Measurements from ENCODE around the gene PHF1. TPM values are rescaled to one million over a fixed set of nuclear protein-coding genes. Genes with fewer than 3 reads are reported as not detected.

The PHF1 gene
- total and polyA plus RNA-seq, 2 of the 13 experiments (the other 11 are each of a cell fraction or from before 2014, with no cell fraction given): 25.4 to 61.9 TPM

- TF ChIP-seq ZNF101 (CRISPR knock-in tag; IDR thresholded peaks at IDR 0.05; ENCODE audit: borderline replicate concordance, low read depth) (no peak), ZSCAN25 (CRISPR knock-in tag; IDR thresholded peaks at IDR 0.05) (peak; percentile 78; the same call in 1 of the 2 replicates), ZNF343 (CRISPR knock-in tag; IDR thresholded peaks at IDR 0.05) (no peak), CCDC6 (CRISPR knock-in tag; IDR thresholded peaks at IDR 0.05) (peak; percentile 99), PRDM4 (CRISPR knock-in tag; IDR thresholded peaks at IDR 0.05; ENCODE audit: borderline replicate concordance) (no peak), HMG20A (CRISPR knock-in tag; IDR thresholded peaks at IDR 0.05; ENCODE audit: borderline replicate concordance) (no peak), IKZF1 (IDR thresholded peaks at IDR 0.05) (no peak), ZFP62 (CRISPR knock-in tag; IDR thresholded peaks at IDR 0.05) (no peak), ZNF160 (CRISPR knock-in tag; IDR thresholded peaks at IDR 0.05) (peak; percentile 94; the same call in 1 of the 2 replicates), NFYB (CRISPR knock-in tag; IDR thresholded peaks at IDR 0.05) (peak; percentile 96), GATAD2A (CRISPR knock-in tag; IDR thresholded peaks at IDR 0.05) (peak; percentile 40; the same call in 1 of the 2 replicates), ZNF678 (CRISPR knock-in tag; IDR thresholded peaks at IDR 0.05) (peak; percentile 87; the same call in 1 of the 2 replicates)
- TF ChIP-seq, protein P1, sequence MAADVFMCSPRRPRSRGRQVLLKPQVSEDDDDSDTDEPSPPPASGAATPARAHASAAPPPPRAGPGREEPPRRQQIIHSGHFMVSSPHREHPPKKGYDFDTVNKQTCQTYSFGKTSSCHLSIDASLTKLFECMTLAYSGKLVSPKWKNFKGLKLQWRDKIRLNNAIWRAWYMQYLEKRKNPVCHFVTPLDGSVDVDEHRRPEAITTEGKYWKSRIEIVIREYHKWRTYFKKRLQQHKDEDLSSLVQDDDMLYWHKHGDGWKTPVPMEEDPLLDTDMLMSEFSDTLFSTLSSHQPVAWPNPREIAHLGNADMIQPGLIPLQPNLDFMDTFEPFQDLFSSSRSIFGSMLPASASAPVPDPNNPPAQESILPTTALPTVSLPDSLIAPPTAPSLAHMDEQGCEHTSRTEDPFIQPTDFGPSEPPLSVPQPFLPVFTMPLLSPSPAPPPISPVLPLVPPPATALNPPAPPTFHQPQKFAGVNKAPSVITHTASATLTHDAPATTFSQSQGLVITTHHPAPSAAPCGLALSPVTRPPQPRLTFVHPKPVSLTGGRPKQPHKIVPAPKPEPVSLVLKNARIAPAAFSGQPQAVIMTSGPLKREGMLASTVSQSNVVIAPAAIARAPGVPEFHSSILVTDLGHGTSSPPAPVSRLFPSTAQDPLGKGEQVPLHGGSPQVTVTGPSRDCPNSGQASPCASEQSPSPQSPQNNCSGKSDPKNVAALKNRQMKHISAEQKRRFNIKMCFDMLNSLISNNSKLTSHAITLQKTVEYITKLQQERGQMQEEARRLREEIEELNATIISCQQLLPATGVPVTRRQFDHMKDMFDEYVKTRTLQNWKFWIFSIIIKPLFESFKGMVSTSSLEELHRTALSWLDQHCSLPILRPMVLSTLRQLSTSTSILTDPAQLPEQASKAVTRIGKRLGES (CRISPR knock-in tag; IDR thresholded peaks at IDR 0.05; ENCODE audit: borderline replicate concordance): no peak
- TF ChIP-seq, protein P2, sequence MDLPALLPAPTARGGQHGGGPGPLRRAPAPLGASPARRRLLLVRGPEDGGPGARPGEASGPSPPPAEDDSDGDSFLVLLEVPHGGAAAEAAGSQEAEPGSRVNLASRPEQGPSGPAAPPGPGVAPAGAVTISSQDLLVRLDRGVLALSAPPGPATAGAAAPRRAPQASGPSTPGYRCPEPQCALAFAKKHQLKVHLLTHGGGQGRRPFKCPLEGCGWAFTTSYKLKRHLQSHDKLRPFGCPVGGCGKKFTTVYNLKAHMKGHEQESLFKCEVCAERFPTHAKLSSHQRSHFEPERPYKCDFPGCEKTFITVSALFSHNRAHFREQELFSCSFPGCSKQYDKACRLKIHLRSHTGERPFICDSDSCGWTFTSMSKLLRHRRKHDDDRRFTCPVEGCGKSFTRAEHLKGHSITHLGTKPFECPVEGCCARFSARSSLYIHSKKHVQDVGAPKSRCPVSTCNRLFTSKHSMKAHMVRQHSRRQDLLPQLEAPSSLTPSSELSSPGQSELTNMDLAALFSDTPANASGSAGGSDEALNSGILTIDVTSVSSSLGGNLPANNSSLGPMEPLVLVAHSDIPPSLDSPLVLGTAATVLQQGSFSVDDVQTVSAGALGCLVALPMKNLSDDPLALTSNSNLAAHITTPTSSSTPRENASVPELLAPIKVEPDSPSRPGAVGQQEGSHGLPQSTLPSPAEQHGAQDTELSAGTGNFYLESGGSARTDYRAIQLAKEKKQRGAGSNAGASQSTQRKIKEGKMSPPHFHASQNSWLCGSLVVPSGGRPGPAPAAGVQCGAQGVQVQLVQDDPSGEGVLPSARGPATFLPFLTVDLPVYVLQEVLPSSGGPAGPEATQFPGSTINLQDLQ (CRISPR knock-in tag; IDR thresholded peaks at IDR 0.05): no peak; the same call in 1 of the 2 replicates
- TF ChIP-seq, protein P3, sequence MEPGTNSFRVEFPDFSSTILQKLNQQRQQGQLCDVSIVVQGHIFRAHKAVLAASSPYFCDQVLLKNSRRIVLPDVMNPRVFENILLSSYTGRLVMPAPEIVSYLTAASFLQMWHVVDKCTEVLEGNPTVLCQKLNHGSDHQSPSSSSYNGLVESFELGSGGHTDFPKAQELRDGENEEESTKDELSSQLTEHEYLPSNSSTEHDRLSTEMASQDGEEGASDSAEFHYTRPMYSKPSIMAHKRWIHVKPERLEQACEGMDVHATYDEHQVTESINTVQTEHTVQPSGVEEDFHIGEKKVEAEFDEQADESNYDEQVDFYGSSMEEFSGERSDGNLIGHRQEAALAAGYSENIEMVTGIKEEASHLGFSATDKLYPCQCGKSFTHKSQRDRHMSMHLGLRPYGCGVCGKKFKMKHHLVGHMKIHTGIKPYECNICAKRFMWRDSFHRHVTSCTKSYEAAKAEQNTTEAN (CRISPR knock-in tag; conservative IDR thresholded peaks at IDR 0.05): peak; percentile 93
- TF ChIP-seq, protein P4, sequence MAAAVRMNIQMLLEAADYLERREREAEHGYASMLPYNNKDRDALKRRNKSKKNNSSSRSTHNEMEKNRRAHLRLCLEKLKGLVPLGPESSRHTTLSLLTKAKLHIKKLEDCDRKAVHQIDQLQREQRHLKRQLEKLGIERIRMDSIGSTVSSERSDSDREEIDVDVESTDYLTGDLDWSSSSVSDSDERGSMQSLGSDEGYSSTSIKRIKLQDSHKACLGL (CRISPR knock-in tag; IDR thresholded peaks at IDR 0.05): peak; percentile 98
These were observed 634 bp upstream of the PHF1 start (continued) for GRCh38 chr6:33410050-33410710.
